ENCODE results near the gene PAX8.
"Not testable (repeated sequence)": the region's sequence is repeated elsewhere in the genome, so short reads cannot be mapped to it uniquely, and the experiment has no call there.

PAX8 gene

DNA sequence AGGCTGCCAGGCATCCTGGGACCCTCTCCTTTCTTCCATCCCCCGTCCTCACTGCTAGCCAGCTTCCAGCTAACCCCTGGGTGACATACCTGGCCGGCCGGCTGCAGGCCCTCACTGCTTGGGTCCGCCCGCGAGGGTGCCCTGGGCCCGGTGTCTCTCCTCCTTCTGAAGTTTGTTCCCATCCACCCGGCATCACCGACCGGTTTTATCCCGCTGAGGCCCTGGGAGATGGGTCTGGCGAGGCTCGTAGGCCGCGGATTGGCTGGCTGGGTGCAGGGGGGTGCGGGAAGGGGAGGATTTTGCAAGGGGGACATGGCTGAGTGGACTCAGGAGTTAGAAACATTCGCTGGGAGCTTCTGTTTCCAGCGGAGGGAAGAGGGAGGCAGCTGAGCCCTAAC, at the start of gene PAX8:
PAX8 (minus strand) TSS at position 180 of the 398 bp plus-strand sequence. CDS start 527 bp downstream, outside the sequence.
- DNase-seq, result no peak

DNA sequence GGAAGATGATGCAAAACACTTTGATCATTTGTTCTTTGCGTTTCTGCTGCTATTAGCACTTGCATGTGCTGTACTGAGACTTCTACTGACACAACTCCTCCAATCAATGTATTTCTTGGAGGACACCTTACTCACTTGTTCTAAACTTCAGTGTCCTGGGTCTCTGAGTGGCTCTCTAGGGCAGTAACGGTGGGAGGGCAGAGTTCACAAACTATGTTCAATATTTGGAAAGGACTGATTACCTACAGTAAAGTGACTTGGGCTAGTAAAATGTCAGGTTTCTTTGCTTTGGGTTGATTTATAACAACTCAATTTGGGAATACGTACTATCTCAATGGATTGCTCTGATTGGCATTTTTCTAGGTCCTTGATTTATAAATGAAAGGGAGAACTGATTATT, 49.3 kb upstream of the PAX8 start:
- DNase-seq, result no peak

DNA sequence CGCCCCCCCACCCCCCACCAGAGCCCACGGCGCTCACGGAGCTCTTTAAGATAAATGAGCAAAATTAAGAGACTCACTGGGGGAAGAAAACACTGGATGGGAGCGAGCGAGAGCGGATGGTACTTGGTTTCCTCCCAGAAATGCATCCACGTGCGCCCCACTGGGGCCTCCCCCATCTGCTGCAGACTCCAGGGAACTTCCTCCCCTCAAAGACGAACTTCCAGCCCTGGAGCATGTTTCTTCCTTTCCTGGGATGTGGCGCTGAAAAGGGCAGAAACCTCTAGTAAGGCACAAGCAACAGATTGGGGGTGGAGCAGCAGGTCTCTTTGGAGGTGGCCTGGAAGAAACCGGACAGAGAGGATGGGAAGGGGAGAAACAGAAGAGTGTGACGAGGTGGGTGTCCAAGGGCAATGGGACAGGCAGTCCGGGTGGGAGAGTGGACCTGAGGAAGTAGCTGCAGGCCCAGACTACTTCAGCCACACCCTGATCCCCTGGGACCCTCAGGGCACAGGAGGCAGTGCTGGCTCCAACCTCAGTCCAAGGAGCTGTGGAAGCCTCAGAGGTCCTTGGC, 46.5 kb upstream of the PAX8 start:
- not testable (repeated sequence) for DNase-seq

DNA sequence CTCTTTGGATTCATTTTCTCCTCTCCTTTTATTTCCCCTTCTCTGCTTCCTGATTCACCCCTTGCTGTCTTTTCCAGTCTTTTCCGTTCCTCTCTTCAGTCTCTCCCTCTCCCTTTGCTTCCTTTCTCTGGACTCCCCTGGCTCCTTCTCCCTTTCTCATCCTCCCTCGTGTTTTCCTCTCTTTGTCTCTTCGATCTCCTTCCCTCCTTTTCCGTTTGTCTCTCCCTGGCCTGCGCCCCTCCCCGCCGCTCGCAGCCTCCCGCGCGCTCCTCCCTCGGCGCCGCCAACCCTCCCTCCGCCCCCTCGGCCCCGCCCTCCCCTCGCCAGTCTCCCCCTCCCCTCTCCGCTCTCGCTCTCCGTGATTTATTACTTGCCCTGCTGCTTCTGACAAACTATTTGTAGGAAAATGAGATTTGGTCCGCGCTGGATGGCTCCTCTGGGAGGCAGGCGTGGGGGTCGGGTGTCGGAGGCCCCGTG, 46.0 kb upstream of the PAX8 start:
- peak; percentile 4 for DNase-seq

DNA sequence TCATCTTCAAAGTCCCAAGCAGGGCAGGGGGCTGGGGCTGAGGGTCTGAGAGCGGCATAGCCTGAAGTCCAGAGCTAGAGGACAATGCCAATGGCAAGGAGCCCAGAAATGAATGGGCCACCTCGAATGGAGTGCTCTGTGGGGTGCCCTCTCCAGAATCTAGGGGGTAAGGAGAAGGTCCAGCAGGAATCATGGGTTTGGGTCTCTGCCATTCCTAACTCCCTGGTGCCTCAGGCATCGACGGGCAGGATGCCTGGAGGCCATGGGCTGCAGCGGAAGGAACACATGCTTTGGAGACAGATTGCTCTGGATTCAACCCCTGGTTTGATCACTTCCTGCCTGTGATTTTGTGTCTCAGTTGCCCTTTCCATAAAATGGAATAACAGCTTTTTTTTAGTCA, 44.4 kb upstream of the PAX8 start:
- DNase-seq, result not testable (repeated sequence)

DNA sequence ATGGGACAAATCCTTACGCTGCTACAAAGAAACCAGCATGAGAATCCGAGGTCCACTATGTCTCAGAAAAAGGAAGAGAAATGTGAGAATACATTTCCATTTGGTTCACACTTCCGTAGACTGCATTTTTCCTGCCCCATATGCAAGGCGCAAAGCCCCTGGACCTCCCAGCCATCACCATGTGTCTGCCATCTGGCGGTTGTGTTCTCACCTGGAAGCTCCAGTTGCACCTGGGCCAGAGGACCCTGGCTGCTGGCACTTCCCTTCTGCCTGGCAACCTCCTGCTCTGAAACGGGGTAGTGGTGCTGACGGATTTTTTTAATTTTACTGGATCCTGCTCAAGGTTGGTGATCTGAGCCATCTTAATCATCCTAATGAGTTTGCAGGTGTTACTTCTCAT, 41.4 kb upstream of the PAX8 start:
- DNase-seq, result not testable (repeated sequence)

DNA sequence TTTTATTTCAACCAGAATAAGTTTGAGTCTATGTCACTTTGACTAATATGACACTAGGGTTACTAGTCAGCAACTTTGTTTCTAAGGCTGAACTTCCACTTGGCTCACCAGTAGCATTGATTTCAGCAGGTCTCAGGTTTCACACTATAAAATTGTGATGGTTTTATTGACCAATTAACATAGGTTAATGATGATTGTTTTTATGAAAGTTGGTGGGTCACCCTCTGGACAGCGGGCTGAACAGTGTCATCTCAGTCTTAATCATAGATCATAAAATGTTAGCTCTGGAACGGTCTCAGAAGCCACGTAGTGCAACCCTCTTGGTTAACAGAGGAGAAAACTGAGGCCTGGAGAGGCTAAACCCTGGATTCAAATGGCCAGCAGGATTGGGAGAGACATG, 40.2 kb upstream of the PAX8 start:
- not testable (repeated sequence) for DNase-seq

DNA sequence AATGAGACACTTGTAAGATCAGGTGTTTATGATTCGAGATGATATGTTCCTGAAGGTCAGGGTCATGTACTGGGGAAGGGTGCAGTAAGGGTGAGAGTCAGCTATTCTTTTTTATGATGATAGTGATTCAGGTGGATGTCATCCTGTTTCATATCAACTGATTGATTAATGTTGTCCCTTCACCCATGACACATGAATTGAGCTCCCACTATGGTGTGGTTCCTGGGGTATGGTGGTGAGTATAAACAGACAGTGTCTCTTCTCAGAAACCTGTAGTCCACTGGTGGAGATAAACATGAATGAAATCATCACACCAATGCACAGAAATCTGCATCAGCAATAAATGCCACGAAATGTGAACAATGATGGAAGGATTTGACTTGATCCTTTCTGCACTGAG, 37.4 kb upstream of the PAX8 start:
- no peak for DNase-seq

DNA sequence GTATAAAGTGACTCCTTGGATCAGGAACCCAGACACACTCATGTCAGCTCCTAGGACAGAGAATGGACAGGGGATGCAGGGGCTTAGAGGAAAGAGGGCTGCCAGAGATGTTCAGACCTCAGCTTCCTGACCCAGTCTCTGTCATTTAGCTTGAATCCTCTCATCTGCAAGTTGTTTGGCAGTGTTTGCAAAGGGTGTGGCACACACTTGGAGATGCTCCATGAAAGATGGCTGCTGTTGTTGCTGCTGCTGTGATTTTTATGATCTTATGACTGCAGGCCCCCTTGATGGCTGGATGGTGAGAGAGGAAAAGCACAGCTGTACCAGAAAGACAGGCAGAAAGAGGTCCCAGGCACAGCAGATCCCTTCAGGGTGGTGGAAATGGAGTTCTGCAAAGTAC, 35.9 kb upstream of the PAX8 start:
- DNase-seq, result not testable (repeated sequence)

DNA sequence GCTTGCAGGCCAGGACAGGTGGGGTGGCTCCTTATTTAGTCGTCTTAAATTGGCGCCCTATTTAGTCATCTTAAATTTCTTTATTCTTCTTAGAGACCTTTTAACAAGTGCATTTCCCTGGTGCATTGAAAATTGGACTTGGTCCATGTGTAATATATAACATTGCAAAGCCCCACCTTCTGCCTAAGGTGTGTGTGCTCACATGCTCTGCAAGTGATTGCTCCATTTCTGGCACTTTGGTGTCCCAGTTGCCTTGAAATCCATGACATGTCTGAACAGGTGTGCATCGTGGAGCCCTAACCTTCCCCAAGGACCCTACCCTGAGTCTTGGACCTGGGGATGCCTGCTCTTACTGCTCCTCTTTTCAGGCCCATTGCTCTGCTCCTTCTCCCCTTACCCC, 35.5 kb upstream of the PAX8 start:
- DNase-seq, result not testable (repeated sequence)

DNA sequence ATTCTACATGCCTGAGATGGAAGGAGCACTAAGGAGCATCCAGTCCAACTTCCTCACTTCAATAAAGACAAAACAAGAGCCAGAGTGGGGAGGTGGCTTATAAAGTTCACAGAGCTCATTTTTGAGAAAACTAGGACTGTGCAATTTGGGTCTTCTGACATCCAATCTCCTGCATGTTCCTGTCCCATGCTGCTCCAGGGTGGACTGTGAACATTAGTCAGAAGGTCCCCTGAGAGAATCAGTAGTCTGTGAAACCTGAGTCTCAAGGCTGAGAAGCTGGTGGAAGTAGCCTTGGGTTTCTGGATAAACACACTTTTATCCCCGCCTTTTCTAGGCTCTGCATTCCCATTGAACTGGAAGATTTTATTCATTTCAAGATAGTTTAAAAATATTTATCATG, 33.1 kb upstream of the PAX8 start:
- DNase-seq, result not testable (repeated sequence)

DNA sequence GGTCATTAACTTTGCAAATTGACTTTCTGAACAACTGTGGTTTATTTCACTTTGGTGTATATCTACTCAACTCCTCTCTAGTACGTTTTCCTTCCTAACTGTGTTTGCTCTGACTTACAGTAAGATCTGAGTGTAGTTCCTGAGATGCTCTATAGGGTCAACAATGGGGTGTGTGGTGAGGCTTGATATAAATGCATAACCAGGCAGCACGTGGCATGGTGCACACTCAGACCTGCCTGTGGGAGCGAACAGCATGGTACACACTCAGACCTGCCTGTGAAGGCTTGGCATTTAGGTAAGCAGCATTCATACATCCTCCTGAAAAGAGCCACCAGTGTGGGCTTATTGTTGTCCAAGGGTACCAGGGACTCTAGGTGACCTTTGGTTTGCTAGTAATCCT, 32.5 kb upstream of the PAX8 start:
- DNase-seq, result not testable (repeated sequence)

DNA sequence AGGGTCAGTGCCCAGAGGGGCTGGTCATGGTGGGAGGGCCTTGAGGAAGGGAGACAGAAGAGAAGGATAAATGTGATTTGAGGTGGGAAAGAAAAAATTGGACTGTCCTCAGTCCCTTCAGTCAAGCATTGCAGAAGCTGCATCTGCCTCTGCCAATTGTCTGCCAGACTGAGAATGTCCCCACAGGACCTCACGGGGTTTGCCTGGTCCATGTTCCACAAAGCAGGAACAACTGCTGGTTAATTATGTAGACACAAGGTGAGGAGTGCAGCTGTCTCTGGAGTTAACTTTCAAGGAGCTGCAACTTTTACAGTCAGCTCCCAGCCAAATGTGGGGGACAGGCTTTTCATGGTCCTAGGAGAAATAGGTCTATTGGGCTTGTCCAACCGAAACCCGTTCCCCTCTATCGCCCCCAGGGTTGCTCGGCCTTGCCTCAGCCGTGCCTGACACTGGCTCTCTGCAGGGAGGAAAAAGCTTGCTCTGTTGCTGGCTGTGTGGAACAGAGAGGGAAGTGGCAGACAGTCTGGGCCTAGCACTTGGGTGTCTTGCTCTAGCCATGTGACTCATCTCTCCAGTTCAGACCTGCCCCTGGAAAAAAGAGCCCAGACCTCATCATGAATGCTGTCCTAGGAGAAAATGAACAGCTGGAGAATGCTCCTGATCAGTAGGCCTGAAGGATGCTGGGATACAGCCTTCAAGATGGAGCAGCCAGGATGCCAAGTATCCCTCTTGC, 31.1 kb upstream of the PAX8 start:
- DNase-seq, result no peak

DNA sequence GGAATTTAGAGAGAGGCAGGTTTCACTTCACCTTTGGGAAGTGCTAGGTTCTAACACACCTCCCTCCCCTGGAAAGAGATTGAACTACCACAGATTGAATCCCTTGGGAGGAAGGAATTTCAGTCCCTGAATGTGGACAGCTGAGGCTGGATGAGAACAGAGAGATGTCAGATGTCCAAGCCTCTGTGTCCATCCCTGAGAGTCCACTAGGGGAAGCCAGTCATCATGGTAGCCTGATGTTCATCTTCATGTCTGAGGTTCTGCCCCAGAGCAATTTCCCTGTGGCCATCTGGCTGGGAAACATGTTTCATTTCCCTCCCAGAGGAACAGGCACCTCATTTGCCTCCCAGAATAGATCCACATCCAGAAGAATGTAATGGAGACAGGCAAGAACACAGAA, 30.1 kb upstream of the PAX8 start:
- DNase-seq, result not testable (repeated sequence)

DNA sequence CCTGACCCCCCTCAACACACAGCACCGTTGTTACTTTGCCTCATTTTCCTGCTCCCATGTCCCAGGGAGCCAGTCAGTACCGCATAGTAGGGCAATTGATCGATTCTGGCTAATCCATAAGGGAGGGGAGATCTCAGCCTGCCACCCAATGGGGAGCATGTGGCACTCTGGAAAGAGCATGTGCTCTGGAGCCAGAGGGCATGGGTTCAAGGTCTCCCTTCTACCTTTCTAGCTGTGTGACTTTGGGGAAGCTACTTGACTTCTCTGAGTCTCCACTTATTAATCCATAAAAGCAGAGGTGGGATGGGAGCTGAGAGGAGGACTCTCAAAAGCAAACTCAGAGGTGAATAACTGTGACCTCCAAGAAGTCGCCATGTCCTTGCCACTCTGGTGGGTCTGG, 27.5 kb upstream of the PAX8 start:
- not testable (repeated sequence) for DNase-seq

DNA sequence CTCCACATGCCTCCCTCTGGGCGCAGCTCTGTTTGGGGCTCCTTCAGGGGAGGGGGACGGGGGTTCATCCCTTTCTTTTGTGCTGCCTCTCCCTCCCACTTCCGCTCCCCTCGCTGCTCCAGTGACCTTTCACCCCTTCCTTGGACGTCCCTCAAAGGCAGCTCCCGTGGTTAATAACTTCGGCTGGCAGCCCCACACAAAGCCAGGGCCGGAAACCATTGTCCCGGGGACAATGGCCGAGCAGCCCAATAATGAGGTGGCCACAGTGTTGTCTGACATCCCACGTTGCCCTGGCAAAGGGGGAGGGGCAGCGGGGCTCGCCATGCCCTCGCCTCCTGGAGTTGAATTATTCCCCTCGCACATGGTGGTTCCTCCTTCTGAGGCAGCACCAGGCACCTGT, 27.0 kb upstream of the PAX8 start:
- not testable (repeated sequence) for DNase-seq

DNA sequence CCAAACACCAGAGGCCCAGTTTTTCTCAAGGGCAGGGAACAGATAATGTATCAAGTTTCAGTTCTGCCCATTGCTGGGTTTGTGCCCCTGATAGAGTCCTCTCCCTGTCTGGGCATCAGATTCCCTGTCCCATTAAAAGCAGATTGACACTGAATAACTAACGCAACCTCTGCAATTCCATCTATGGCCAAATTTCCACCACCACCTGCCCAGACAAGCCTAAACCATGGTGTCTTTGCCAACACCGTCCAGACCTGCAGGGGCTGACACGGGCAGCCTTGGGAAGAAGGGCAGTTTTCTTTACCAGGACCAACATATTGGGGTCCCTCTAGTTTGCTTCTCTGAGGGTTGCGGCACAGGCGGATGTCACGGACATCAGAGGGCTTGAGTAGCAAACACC, 26.4 kb upstream of the PAX8 start:
- no peak for DNase-seq

DNA sequence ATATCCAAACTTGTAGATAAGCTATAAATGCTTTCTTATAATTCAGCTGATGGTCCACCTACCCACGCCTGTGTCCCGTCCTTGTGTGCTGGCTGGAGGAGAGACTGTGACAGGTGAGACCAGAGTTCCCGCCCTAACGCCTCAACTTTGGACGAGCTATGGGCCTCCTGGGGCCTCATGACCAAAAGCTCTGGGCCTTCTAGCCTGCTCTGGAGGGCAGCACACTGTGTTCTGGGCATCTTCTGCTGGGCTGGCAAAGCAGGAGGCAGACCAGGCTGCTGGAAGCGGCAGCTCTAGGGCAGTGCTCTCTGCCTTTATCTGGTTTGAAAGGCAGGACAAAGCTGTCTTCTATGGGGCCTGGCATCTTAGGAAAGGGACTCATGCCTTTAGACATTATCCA, 26.0 kb upstream of the PAX8 start:
- no peak for DNase-seq

DNA sequence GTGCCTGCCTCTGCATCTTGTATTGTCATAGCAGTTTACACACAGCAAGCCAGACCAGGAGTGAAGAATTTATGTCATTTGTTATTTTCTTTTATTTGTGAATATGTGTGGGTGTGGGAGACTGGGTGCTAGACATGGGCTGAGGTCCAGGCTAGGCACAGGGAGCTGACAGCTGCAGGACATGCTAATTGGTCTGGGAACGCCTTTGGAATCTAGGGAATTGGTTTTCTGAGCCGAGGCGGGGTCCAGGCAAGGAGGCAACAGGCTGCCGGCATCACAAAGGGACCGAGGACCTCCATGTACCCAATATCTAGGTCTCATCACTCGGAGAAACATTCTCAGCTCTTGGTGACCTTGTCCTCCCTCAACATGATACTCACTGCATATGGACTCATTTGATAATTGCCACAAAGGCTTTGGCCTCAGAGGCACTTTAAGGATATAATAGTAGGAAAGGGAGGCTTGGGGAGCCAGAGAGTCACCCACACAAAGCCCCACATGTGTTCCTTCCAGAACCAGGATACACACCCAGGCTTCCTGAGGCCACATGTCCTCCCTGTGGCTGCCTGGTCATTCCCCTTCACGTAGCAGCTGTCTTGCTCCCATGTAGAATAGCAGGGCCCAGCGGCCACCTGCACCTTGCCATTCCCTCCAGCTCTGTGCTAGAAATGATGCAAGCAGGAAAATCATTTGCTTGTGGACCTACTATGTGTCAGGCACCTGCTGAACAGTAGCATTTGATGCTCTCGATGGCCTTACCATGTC, 23.7 kb upstream of the PAX8 start:
- DNase-seq, result not testable (repeated sequence)

DNA sequence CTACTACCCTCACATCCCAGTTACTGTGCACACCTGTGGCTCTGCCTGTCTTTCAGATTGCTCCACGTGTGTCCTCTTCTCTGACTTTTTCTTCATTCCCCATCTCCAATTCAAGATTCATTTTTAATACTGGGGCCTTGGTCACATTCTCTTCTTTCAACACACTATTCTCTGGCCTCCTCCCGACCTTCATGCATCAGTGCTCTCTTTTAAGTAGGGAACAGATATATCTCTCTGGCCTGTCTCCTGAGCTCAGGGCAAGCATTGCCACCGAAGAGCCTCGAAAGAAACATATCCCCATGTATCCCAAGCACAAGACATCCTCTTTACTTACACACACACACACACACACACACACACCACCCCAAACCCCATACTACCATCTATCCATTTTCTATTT, 21.6 kb upstream of the PAX8 start:
- DNase-seq, result no peak

DNA sequence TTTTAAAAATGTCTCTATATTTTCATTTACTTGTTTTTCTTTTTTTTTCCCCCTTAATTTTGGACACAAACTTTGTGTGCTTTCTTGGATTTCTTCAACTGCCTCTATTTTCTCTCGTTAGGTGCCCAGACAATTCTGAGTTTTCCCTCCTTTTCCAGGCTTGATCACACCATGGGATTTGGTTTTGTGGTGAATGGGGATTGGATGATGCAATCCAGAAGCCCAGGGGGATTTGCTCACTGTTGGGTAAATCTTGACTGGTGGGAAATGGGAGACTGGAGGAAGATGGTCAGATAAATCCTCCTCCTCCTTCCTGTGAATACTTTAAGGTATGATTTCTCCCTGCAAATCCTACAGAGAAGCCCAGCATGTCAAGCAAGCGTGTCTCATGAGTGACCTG, 19.5 kb upstream of the PAX8 start:
- no peak for DNase-seq

DNA sequence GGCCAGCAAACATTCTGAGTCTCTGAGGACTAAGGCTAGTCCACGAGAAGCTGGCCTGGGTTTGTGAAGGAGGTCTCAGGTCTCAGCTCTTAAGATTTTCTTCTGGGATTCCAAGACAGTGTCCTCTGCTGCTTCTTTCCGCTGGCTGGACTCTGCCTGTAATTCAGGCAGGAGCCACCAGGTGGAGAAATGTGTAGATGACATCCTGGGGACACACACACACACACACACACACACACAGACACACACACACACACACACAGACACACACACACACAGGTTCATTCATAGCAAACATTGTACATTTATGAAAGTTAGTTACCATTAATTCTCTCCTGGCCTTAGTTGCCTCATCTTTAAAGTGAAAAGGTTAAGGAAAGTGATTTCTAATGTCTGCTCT, 18.9 kb upstream of the PAX8 start:
- DNase-seq, result not testable (repeated sequence)

DNA sequence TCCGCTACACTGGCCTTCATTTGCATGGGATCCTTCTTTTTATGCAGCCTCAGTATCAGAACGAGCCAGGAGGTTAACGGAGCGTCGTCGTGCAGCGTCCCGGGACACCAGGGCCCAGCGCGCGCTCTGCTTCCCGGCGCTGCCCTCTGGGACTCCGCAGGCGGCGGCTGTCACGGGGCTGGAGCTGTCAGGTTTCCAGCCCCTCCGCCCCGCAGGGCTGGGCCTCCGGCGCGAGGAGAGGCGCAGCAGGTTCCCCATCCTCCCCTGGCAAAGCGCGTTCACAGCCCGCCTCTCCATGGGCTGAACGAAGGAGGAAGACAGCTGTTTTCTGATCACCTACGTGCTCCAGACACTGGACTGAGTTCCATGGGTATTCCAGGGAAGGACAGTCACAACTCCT, 12.5 kb upstream of the PAX8 start:
- no peak for DNase-seq

DNA sequence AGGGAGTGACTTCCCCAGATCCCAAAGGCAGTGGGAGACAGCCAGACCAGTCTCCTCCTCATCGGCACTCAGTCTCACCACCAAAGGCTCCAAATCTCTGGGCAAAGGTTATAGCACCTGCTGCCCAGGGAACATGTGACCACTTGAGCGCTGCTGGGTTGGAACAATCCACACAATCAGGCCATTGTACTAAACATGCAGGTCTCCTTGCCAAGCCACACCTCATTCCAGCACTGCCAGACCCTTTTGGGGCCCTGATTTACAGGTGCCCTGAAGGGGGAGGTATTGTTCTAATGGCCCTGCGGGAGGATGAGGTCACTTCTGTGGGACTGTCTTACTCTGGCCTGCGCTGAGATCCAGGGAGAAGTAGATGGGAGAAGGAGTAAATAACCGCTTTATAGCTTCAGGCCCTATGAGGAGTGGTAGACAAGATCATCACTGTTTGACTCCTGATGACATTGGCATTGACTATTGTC, 10.0 kb upstream of the PAX8 start:
- DNase-seq, result peak; percentile 67

Measured in NCI-H2029 (cell line).